Coronary artery (tissue), 2 donors: ENCODE data around the gene RAB7B.

ENCODE experiments used
- DNase-seq: peaks from one replicate; pipeline ENCODE4 v3.0.0-alpha.2; 2017; ENCODE audit warnings: low spot score
- H3K27ac ChIP-seq, 2 donors: fragments of 200-600 bp; sonication (generic); one replicate each; pipeline ENCODE4 v1.5.1; 2016 to 2019
- H3K4me3 ChIP-seq: fragments of 200-600 bp; sonication (generic); 2 replicates; pipeline ENCODE4 v1.5.1; 2016; ENCODE audit warnings: mild to moderate bottlenecking, moderate library complexity
- TF ChIP-seq, protein P1 (sequence below): fragments of 200-600 bp; sonication (generic); IDR thresholded peaks from one replicate; pipeline ENCODE4 v1.5.1; 2019; ENCODE audit warnings: antibody characterized with exemption

RAB7B gene

DNA sequence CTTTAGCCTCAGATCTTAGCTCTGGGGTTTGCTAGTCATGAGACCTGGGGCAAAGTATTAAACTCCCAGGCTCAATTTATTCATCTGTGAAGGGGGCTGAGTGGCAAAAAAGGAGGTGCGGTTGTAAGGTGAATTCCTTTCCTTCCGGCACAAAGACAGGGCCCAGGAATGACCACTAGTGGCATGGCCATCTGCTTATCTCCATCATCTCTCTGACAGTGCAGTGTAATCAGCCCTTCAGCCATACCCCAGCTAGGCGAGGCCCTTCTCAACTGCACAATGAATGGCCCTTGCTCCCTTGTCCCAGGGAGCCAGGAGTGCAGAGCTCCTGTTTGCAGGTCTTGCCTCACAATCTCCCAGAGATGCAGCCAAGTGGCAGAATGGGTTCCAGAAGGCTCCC is 54.3 kb downstream of the RAB7B start:
- no peak for DNase-seq
- no peak overlapping the region for H3K4me3 ChIP-seq
- no peak overlapping the region for H3K27ac ChIP-seq
- TF ChIP-seq, protein P1, sequence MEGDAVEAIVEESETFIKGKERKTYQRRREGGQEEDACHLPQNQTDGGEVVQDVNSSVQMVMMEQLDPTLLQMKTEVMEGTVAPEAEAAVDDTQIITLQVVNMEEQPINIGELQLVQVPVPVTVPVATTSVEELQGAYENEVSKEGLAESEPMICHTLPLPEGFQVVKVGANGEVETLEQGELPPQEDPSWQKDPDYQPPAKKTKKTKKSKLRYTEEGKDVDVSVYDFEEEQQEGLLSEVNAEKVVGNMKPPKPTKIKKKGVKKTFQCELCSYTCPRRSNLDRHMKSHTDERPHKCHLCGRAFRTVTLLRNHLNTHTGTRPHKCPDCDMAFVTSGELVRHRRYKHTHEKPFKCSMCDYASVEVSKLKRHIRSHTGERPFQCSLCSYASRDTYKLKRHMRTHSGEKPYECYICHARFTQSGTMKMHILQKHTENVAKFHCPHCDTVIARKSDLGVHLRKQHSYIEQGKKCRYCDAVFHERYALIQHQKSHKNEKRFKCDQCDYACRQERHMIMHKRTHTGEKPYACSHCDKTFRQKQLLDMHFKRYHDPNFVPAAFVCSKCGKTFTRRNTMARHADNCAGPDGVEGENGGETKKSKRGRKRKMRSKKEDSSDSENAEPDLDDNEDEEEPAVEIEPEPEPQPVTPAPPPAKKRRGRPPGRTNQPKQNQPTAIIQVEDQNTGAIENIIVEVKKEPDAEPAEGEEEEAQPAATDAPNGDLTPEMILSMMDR, result no peak

DNA sequence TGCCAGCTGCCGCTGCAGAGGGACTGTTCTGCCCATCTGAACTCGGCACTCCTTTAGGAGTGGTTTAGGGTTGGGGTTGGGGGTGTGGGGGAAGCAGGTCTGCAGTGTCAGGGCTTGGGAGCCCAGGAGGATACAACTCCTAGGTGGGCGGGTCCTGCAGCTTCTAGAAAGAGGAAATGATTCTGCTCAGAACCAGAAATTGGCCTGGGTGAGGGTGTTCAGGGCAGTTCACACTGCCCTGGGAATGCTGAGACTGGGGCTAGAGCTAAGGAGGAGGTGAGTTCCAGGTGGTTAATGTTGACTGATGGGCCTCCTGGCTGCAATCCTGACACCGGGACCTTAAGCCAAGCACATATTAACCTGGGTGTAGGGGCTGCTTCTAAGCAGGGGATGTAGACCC is 55.2 kb downstream of the RAB7B start:
- no peak for DNase-seq
- Histone ChIP-seq H3K4me3 (no peak overlapping the region), H3K27ac (no peak overlapping the region)
- TF ChIP-seq, protein P1, result no peak

DNA sequence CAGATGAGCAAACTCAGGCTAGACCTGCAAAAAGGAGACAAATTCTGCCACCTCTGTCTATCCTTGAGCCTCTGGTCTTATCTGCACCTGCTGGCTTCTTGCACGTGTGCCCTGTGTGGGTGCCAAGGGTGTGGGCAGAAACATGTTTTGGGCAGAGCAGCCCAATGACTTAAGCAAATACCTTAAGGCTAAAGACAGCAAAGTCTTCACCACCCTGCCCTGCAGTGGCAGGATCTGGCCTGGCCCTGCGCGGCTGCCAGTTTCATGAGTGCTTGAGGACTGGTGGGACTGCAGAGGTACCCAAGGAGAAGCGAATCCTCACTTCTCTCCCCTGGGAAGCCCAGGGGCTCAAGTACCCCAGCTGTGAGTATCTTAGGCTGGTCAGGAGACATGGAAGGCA is 56.2 kb downstream of the RAB7B start:
- no peak for DNase-seq
- no peak overlapping the region for H3K27ac ChIP-seq
- H3K4me3 ChIP-seq, result no peak overlapping the region
- TF ChIP-seq, protein P1, result no peak

DNA sequence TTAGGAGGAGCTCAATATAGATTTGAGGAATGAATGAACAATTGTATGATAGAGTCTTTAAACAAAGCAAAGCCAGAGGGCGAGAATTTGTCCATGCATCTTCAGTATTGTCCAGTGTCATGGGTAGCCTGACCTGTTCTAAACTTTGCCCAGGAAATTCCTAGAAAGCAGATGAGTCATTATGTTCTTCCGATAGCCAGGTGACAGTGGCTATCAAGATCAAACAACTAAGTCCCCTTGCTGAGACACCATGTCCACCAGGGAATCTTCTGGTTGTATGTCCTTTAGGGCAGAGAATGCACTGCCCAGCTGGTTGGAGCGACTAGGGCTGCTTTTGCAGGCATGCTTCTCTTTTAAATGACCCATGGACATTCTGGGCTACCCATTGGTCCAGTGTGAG is 58.1 kb downstream of the RAB7B start:
- TF ChIP-seq, protein P1, result no peak
- DNase-seq, result no peak
- H3K4me3 ChIP-seq, result no peak overlapping the region

DNA sequence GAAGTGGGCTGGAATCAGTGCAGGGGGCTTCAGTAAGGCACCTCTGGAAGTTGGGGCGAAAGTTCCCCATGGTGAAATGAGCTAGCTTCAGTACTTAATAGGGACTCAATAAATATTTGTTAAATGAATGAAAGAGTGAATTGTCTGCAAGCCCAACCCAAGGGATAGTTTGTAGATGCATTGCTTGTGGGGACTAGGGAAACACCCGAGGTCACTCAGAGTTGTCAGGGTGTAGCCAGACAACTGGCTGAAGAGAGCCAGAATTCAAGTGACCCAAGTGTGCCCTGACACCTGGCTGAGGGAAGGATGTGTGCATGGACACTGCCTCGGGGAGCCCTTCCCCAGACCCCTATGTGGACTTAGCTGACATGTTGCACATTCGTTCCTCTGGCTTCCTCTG is 58.7 kb downstream of the RAB7B start:
- Histone ChIP-seq H3K27ac (no peak overlapping the region), H3K4me3 (no peak overlapping the region)
- TF ChIP-seq, protein P1, result no peak
- DNase-seq, result no peak

More for the DNA sequence above, 58.1 kb downstream of the RAB7B start:
- no peak overlapping the region for H3K27ac ChIP-seq

DNA sequence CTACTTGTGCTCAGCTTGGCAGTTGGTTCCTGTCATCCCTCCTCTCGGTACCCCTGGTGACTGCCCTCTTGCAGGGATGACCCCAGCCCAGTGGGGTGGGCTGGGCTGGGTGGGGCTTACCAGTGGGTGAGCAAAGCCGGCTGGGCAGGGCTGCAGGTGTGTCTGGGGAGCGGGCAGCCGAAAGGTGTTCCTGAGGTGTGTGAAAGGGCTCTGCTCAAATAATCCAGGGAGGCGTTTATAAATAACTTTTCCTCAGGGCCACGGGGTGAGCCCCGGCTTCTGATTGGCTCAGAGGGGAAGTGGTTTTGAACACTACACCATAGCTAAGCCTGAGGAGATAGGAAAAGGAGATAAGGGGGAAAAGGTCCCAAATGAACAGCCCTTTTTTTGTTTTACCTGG is 60.0 kb downstream of the RAB7B start, which contains the start of gene SLC26A9:
Gene SLC26A9 (minus strand): TSS at position 212 of the 400 bp plus-strand sequence. CDS start 7,636 bp downstream, outside the sequence.
- DNase-seq, result no peak
- Histone ChIP-seq H3K4me3 (no peak within 1 kb of the TSS), H3K27ac (no peak within 1 kb of the TSS)
- TF ChIP-seq, protein P1, result no peak

DNA sequence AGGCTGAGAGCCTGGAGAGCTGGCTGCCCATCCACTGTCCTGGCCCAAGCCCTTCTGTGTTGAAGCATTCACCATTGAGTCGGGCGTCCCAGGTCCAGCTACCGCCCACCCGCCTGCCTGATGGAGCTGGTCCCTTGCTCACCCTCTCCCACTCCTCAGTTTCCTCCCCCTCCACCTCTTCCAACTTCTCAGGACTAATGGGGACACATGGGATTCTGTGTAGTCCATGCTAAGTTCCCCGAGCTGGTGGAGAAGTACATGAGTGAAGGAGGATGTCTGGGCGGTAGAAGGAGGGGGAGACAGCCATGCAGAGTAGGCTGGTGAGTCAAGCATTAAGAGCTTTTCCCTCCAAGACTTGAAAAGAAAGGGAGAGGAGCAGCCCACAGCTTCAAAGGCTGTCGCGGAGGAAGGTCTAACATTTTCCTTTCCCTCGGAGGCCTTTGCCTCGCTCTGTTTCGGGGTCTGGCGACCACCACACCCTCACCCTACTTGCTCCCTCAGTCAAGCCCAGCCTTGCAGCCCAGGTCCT is 60.5 kb downstream of the RAB7B start:
- TF ChIP-seq, protein P1, result no peak
- no peak for DNase-seq
- Histone ChIP-seq H3K4me3 (no peak overlapping the region), H3K27ac (no peak overlapping the region)
